Measurements from ENCODE around the gene LRP1.
A peak's percentile ranks its signal among the peaks of the same experiment; 100 is the strongest.

LRP1 gene

GRCh38 chr12:57143454-57143853 is 15.2 kb downstream of the LRP1 start:
- H3K4me3 ChIP-seq (ENCODE audit: low read depth, low read length) = no peak overlapping the region
- in situ Hi-C loops (cut with HindIII; ENCODE audit: low sequenced_read_pairs) = loop anchor here (5.0 kb wide), 1 partner anchor 76 kb away; no protein-coding TSS in a partner anchor
- no peak for DNase-seq (ENCODE audit: low read depth)
- TF ChIP-seq CTCF (IDR thresholded peaks at IDR 0.05; ENCODE audit: low read depth, low read length, missing control alignments) = no peak

GRCh38 chr12:57145460-57146059 is 17.3 kb downstream of the LRP1 start:
- in situ Hi-C loops (cut with HindIII; ENCODE audit: low sequenced_read_pairs) = no loop called here
- no peak overlapping the region for H3K4me3 ChIP-seq (ENCODE audit: low read depth, low read length)
- no peak for DNase-seq (ENCODE audit: low read depth)
- no peak for TF ChIP-seq CTCF (IDR thresholded peaks at IDR 0.05; ENCODE audit: low read depth, low read length, missing control alignments)

- DNase-seq (ENCODE audit: low read depth) = no peak
- in situ Hi-C loops (cut with HindIII; ENCODE audit: low sequenced_read_pairs) = no loop called here
- H3K4me3 ChIP-seq (ENCODE audit: low read depth, low read length) = no peak overlapping the region
- TF ChIP-seq CTCF (IDR thresholded peaks at IDR 0.05; ENCODE audit: low read depth, low read length, missing control alignments) = no peak
Observed at GRCh38 chr12:57146092-57146491, 17.8 kb downstream of the LRP1 start.

- in situ Hi-C loops (cut with HindIII; ENCODE audit: low sequenced_read_pairs) = no loop called here
- peak; percentile 3 for TF ChIP-seq CTCF (IDR thresholded peaks at IDR 0.05; ENCODE audit: low read depth, low read length, missing control alignments)
- no peak for DNase-seq (ENCODE audit: low read depth)
- H3K4me3 ChIP-seq (ENCODE audit: low read depth, low read length) = no peak within 1 kb of the TSS
Observed at GRCh38 chr12:57146961-57147944, 19.0 kb downstream of the LRP1 start, which contains the start of gene LRP1-AS. TSS of gene LRP1-AS (minus strand) at chr12:57147619.

- in situ Hi-C loops (cut with HindIII; ENCODE audit: low sequenced_read_pairs) = no loop called here
- TF ChIP-seq CTCF (IDR thresholded peaks at IDR 0.05; ENCODE audit: low read depth, low read length, missing control alignments) = no peak
- no peak for DNase-seq (ENCODE audit: low read depth)
- H3K4me3 ChIP-seq (ENCODE audit: low read depth, low read length) = no peak overlapping the region
Observed at GRCh38 chr12:57148469-57149244, 20.4 kb downstream of the LRP1 start.

- no peak overlapping the region for H3K4me3 ChIP-seq (ENCODE audit: low read depth, low read length)
- in situ Hi-C loops (cut with HindIII; ENCODE audit: low sequenced_read_pairs) = no loop called here
- TF ChIP-seq CTCF (IDR thresholded peaks at IDR 0.05; ENCODE audit: low read depth, low read length, missing control alignments) = no peak
- DNase-seq (ENCODE audit: low read depth) = no peak
Observed at GRCh38 chr12:57149245-57149900, 21.1 kb downstream of the LRP1 start.
